ENCODE measurements around the gene OSBPL3.

DNA sequence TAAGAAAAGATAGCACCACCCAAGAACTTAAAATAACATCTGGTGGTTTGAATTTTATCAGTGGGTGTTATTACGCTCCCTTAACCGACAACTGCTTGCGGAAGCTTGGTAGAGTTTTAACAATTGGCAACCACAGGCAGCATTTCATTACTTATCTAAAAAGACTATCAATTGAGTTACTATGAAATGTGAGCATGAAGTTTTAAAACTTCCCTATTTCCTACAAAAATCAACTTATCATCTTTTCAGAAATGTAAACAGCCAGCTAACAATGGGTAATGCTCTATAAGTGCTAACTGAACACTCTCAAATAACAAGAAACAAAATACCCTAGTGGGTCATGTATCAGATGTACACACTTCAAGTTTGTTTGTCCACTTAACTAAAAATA lies 68.8 kb downstream of the OSBPL3 start:
- no peak for TF ChIP-seq POLR2A (IDR thresholded peaks at IDR 0.05)
- TF ChIP-seq, protein P1, sequence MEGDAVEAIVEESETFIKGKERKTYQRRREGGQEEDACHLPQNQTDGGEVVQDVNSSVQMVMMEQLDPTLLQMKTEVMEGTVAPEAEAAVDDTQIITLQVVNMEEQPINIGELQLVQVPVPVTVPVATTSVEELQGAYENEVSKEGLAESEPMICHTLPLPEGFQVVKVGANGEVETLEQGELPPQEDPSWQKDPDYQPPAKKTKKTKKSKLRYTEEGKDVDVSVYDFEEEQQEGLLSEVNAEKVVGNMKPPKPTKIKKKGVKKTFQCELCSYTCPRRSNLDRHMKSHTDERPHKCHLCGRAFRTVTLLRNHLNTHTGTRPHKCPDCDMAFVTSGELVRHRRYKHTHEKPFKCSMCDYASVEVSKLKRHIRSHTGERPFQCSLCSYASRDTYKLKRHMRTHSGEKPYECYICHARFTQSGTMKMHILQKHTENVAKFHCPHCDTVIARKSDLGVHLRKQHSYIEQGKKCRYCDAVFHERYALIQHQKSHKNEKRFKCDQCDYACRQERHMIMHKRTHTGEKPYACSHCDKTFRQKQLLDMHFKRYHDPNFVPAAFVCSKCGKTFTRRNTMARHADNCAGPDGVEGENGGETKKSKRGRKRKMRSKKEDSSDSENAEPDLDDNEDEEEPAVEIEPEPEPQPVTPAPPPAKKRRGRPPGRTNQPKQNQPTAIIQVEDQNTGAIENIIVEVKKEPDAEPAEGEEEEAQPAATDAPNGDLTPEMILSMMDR (IDR thresholded peaks at IDR 0.05): no peak

All from esophagus squamous epithelium (tissue), 4 donors.